Trophoblast cell (in vitro differentiated cells and primary cell): ENCODE data around the gene NPY.

Experiments used
- DNase-seq, 2 donors: peaks; one replicate each; pipeline ENCODE4 v3.0.0-alpha.2; 2016
- H2AFZ ChIP-seq: 2 replicates; pipeline ENCODE4 v1.6.1; 2013; ENCODE audit warnings: low read length, moderate library complexity, mild to moderate bottlenecking; ENCODE audit not compliant: insufficient read depth, poor library complexity
- H2AK5ac ChIP-seq: 2 replicates; pipeline ENCODE4 v1.6.1; 2013; ENCODE audit warnings: mild to moderate bottlenecking, low read length
- H2BK120ac ChIP-seq: 2 replicates; pipeline ENCODE4 v1.6.1; 2013; ENCODE audit warnings: low read length, mild to moderate bottlenecking, moderate library complexity; ENCODE audit not compliant: insufficient read depth, poor library complexity
- H2BK12ac ChIP-seq: 2 replicates; pipeline ENCODE4 v1.6.1; 2013; ENCODE audit warnings: mild to moderate bottlenecking, low read length, moderate library complexity
- H2BK5ac ChIP-seq: 2 replicates; pipeline ENCODE4 v1.6.1; 2013; ENCODE audit warnings: low read length, low read depth, moderate library complexity, mild to moderate bottlenecking; ENCODE audit not compliant: poor library complexity
- H3K14ac ChIP-seq: 2 replicates; pipeline ENCODE4 v1.6.1; 2013; ENCODE audit warnings: mild to moderate bottlenecking, low read length
- H3K18ac ChIP-seq: 2 replicates; pipeline ENCODE4 v1.6.1; 2013; ENCODE audit warnings: mild to moderate bottlenecking, low read length
- H3K23ac ChIP-seq: 2 replicates; pipeline ENCODE4 v1.6.1; 2013; ENCODE audit warnings: low read length
- H3K27ac ChIP-seq: 2 replicates; pipeline ENCODE4 v1.5.1; 2013; ENCODE audit warnings: low read depth, mild to moderate bottlenecking, inconsistent platforms, low read length, moderate library complexity
- H3K27me3 ChIP-seq: 2 replicates; pipeline ENCODE4 v1.6.1; 2013; ENCODE audit warnings: inconsistent platforms, mild to moderate bottlenecking, low read length, moderate library complexity; ENCODE audit not compliant: insufficient read depth
- H3K36me3 ChIP-seq, 2 experiments: 1 replicate in 1 of 2; 2 replicates in 1 of 2; pipeline ENCODE4 v1.6.1; 2013; ENCODE audit warnings: low read length in 2 of 2, mild to moderate bottlenecking in 2 of 2, moderate library complexity in 1 of 2; ENCODE audit not compliant: insufficient read depth in 2 of 2, control insufficient read depth in 1 of 2
- H3K4ac ChIP-seq: 2 replicates; pipeline ENCODE4 v1.6.1; 2013; ENCODE audit warnings: low read depth, mild to moderate bottlenecking, low read length, moderate library complexity
- H3K4me1 ChIP-seq, 2 experiments: 1 replicate in 1 of 2; 2 replicates in 1 of 2; pipeline ENCODE4 v1.6.1; 2013; ENCODE audit warnings: low read length in 2 of 2, mild to moderate bottlenecking in 2 of 2, moderate library complexity in 1 of 2; ENCODE audit not compliant: insufficient read depth in 2 of 2, control insufficient read depth in 1 of 2
- H3K4me2 ChIP-seq: 2 replicates; pipeline ENCODE4 v1.6.1; 2013; ENCODE audit warnings: inconsistent platforms, mild to moderate bottlenecking, low read length, moderate library complexity
- H3K4me3 ChIP-seq: 2 replicates; pipeline ENCODE4 v1.5.1; 2013; ENCODE audit warnings: mild to moderate bottlenecking, low read depth, low read length, inconsistent platforms
- H3K79me1 ChIP-seq: one replicate; pipeline ENCODE4 v1.6.1; 2013; ENCODE audit warnings: low read length
- H3K79me2 ChIP-seq: 2 replicates; pipeline ENCODE4 v1.6.1; 2013; ENCODE audit warnings: low read length, mild to moderate bottlenecking; ENCODE audit not compliant: control insufficient read depth, insufficient read depth, poor library complexity
- H3K9ac ChIP-seq: 2 replicates; pipeline ENCODE4 v1.6.1; 2013; ENCODE audit warnings: mild to moderate bottlenecking, low read length
- H3K9me3 ChIP-seq: 2 replicates; pipeline ENCODE4 v1.6.1; 2013; ENCODE audit warnings: low read depth, mild to moderate bottlenecking, control low read depth, inconsistent platforms, low read length; ENCODE audit not compliant: insufficient read depth
- H4K12ac ChIP-seq: 2 replicates; pipeline ENCODE4 v1.6.1; 2013; ENCODE audit warnings: low read depth, mild to moderate bottlenecking, low read length, moderate library complexity
- H4K8ac ChIP-seq: 2 replicates; pipeline ENCODE4 v1.6.1; 2013; ENCODE audit warnings: low read depth, mild to moderate bottlenecking, low read length, moderate library complexity
- H4K91ac ChIP-seq: one replicate; pipeline ENCODE4 v1.6.1; 2013; ENCODE audit warnings: low read depth, mild to moderate bottlenecking, low read length, moderate library complexity
- WGBS: extraction: QIAGEN DNeasy Blood & Tissue Kit; methylation state at CpG from one replicate; pipeline ENCODE4 v1.1.7; 2013; ENCODE audit warnings: missing lambda C conversion rate; ENCODE audit not compliant: insufficient read length, insufficient coverage; ENCODE audit errors: extremely low coverage; 5-methylcytosine and 5-hydroxymethylcytosine counted together

NPY gene

GRCh38 chr7:24334012-24334411, 50.0 kb downstream of the NPY start:
- H3K18ac ChIP-seq = no peak overlapping the region
- no peak overlapping the region for H2BK120ac ChIP-seq
- no peaks in the 10 kb centered on the region for H3K79me1 ChIP-seq
- H4K91ac ChIP-seq = no peak overlapping the region
- H3K36me3 ChIP-seq = no peaks in the 10 kb centered on the region
- no peak overlapping the region for H2BK5ac ChIP-seq
- no peak overlapping the region for H4K8ac ChIP-seq
- no peaks in the 10 kb centered on the region for H3K27me3 ChIP-seq
- H3K23ac ChIP-seq = no peak overlapping the region
- no peak overlapping the region for H3K27ac ChIP-seq
- H2BK12ac ChIP-seq = no peak overlapping the region
- H4K12ac ChIP-seq = no peak overlapping the region
- no peak overlapping the region for H3K4ac ChIP-seq
- H2AFZ ChIP-seq = no peak overlapping the region
- no peaks in the 10 kb centered on the region for H3K9me3 ChIP-seq
- H3K4me2 ChIP-seq = no peak overlapping the region
- H2AK5ac ChIP-seq = no peak overlapping the region
- no peak for DNase-seq
- H3K14ac ChIP-seq = no peak overlapping the region
- no CpG with 5 or more reads among the region's 2 CpGs for WGBS
- no peaks in the 10 kb centered on the region for H3K4me1 ChIP-seq
- H3K79me2 ChIP-seq = no peaks in the 10 kb centered on the region
- no peak overlapping the region for H3K4me3 ChIP-seq
- H3K9ac ChIP-seq = no peak overlapping the region

- Histone ChIP-seq H3K27ac (no peak overlapping the region), H2AK5ac (no peak overlapping the region), H2AFZ (no peak overlapping the region), H3K9ac (no peak overlapping the region), H4K91ac (no peak overlapping the region), H2BK12ac (no peak overlapping the region), H3K4me2 (no peak overlapping the region), H3K18ac (no peak overlapping the region), H3K79me2 (no peaks in the 10 kb centered on the region), H3K4ac (no peak overlapping the region), H3K14ac (no peak overlapping the region), H3K23ac (no peak overlapping the region), H2BK120ac (no peak overlapping the region), H3K4me3 (no peak overlapping the region), H3K79me1 (no peaks in the 10 kb centered on the region), H3K36me3 (no peaks in the 10 kb centered on the region), H3K27me3 (no peaks in the 10 kb centered on the region), H4K8ac (no peak overlapping the region), H3K9me3 (no peaks in the 10 kb centered on the region), H2BK5ac (no peak overlapping the region), H4K12ac (no peak overlapping the region), H3K4me1 (no peaks in the 10 kb centered on the region)
- no CpG with 5 or more reads among the region's 3 CpGs for WGBS
- no peak for DNase-seq
Measured at GRCh38 chr7:24334627-24335026, 50.6 kb downstream of the NPY start.

- no peaks in the 10 kb centered on the region for H3K79me1 ChIP-seq
- no peak overlapping the region for H4K12ac ChIP-seq
- no peaks in the 10 kb centered on the region for H3K9me3 ChIP-seq
- H3K79me2 ChIP-seq = no peaks in the 10 kb centered on the region
- no peak overlapping the region for H3K4ac ChIP-seq
- H3K18ac ChIP-seq = no peak overlapping the region
- no peak overlapping the region for H4K91ac ChIP-seq
- no CpG with 5 or more reads among the region's 8 CpGs for WGBS
- H4K8ac ChIP-seq = no peak overlapping the region
- no peak overlapping the region for H2BK12ac ChIP-seq
- no peak overlapping the region for H3K4me2 ChIP-seq
- H3K36me3 ChIP-seq = no peaks in the 10 kb centered on the region
- no peak overlapping the region for H2AK5ac ChIP-seq
- H2BK5ac ChIP-seq = no peak overlapping the region
- no peak overlapping the region for H2AFZ ChIP-seq
- DNase-seq = no peak
- no peak overlapping the region for H3K23ac ChIP-seq
- no peak overlapping the region for H2BK120ac ChIP-seq
- H3K27ac ChIP-seq = no peak overlapping the region
- H3K14ac ChIP-seq = no peak overlapping the region
- no peaks in the 10 kb centered on the region for H3K27me3 ChIP-seq
- H3K9ac ChIP-seq = no peak overlapping the region
- H3K4me1 ChIP-seq = no peaks in the 10 kb centered on the region
- H3K4me3 ChIP-seq = no peak overlapping the region
Measured at GRCh38 chr7:24336461-24336860, 52.5 kb downstream of the NPY start.

DNA sequence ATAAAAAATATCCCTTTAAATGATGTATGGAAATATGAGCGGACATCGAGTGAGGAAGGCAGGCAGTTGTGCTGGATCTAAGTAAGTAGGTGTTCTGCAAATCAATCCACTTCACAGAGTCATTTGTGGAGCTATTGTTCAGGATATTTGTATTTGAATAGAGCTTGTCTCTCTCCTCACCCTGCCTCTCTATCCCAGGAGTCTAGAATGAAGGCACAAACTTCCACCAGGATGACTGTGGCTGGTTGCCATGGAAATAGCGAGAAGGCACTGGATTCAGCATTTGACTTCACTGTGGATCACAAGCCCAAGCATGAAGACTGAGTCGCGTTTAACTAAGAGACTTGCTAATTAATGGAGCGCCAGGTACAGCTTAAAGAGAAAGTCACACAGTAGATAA, 53.2 kb downstream of the NPY start:
- Histone ChIP-seq H2AFZ (no peak overlapping the region), H3K18ac (no peak overlapping the region), H4K8ac (no peak overlapping the region), H3K79me1 (no peaks in the 10 kb centered on the region), H2BK120ac (no peak overlapping the region), H3K4me1 (no peaks in the 10 kb centered on the region), H3K4me2 (no peak overlapping the region), H4K91ac (no peak overlapping the region), H3K9me3 (no peaks in the 10 kb centered on the region), H3K27ac (no peak overlapping the region), H2BK5ac (no peak overlapping the region), H2AK5ac (no peak overlapping the region), H2BK12ac (no peak overlapping the region), H3K23ac (no peak overlapping the region), H3K14ac (no peak overlapping the region), H3K4ac (no peak overlapping the region), H3K27me3 (no peaks in the 10 kb centered on the region), H4K12ac (no peak overlapping the region), H3K36me3 (no peaks in the 10 kb centered on the region), H3K9ac (no peak overlapping the region), H3K79me2 (no peaks in the 10 kb centered on the region), H3K4me3 (no peak overlapping the region)
- WGBS = no CpG with 5 or more reads among the region's 6 CpGs
- no peak for DNase-seq
